Mesodermal cell (in vitro differentiated cells): ENCODE data around the gene ZDHHC17.
"Not testable (repeated sequence)": the region's sequence is repeated elsewhere in the genome, so short reads cannot be mapped to it uniquely, and the experiment has no call there.

ENCODE experiments used
- H3K27ac ChIP-seq: 2 replicates; pipeline ENCODE4 v1.7.0; 2013; ENCODE audit warnings: mild to moderate bottlenecking, low read depth, low read length, moderate library complexity; ENCODE audit not compliant: severe bottlenecking
- H3K36me3 ChIP-seq: 2 replicates; pipeline ENCODE4 v1.7.1; 2013; ENCODE audit warnings: mild to moderate bottlenecking, low read length, moderate library complexity; ENCODE audit not compliant: control insufficient read depth, insufficient read depth
- H3K4me1 ChIP-seq: one replicate; pipeline ENCODE4 v1.7.1; 2013; ENCODE audit warnings: mild to moderate bottlenecking, low read length; ENCODE audit not compliant: insufficient read depth, control insufficient read depth, poor library complexity, severe bottlenecking
- H3K4me3 ChIP-seq: 2 replicates; pipeline ENCODE4 v1.7.0; 2013; ENCODE audit warnings: low read length, control low read depth, mild to moderate bottlenecking; ENCODE audit not compliant: insufficient read depth, poor library complexity, severe bottlenecking; ENCODE audit errors: extremely low read depth
- H3K9me3 ChIP-seq: 2 replicates; pipeline ENCODE4 v1.7.1; 2013; ENCODE audit warnings: mild to moderate bottlenecking, low read length, moderate library complexity; ENCODE audit not compliant: control insufficient read depth
- WGBS, 2 experiments: methylation state at CpG; one replicate each; pipeline ENCODE4 v1.1.5; 2013; ENCODE audit warnings: missing lambda C conversion rate in 2 of 2; ENCODE audit not compliant: insufficient coverage in 2 of 2; 5-methylcytosine and 5-hydroxymethylcytosine counted together

Gene ZDHHC17

GRCh38 chr12:76766161-76766560 lies 2.2 kb downstream of the ZDHHC17 start:
- WGBS, 2 experiments = no CpG with 5 or more reads among the region's 4 CpGs
- no peak overlapping the region for H3K4me3 ChIP-seq

GRCh38 chr12:76768576-76768975 lies 4.7 kb downstream of the ZDHHC17 start:
- Histone ChIP-seq H3K9me3 (no peaks in the 10 kb centered on the region), H3K27ac (no peak overlapping the region), H3K4me1 (peaks cover 7% of the 10 kb centered on the region), H3K36me3 (peaks cover 12% of the 10 kb centered on the region), H3K4me3 (no peak overlapping the region)
- WGBS, 2 experiments = 80 to 100% methylated on average over 1 of the region's 3 CpGs

More at GRCh38 chr12:76766161-76766560, 2.2 kb downstream of the ZDHHC17 start:
- no peaks in the 10 kb centered on the region for H3K9me3 ChIP-seq
- no peak overlapping the region for H3K27ac ChIP-seq
- H3K4me1 ChIP-seq = peaks cover 7% of the 10 kb centered on the region
- peaks cover 12% of the 10 kb centered on the region for H3K36me3 ChIP-seq

- Histone ChIP-seq H3K27ac (no peak overlapping the region), H3K4me1 (no peaks in the 10 kb centered on the region), H3K36me3 (peaks cover 7% of the 10 kb centered on the region), H3K9me3 (no peaks in the 10 kb centered on the region), H3K4me3 (no peak overlapping the region)
- WGBS, 2 experiments = 94 to 96% methylated on average over 4 to 5 of the region's 5 CpGs
Observed at GRCh38 chr12:76777765-76778216, 13.9 kb downstream of the ZDHHC17 start.

GRCh38 chr12:76778364-76778763 lies 14.4 kb downstream of the ZDHHC17 start:
- Histone ChIP-seq H3K36me3 (peaks cover 7% of the 10 kb centered on the region), H3K27ac (no peak overlapping the region), H3K9me3 (no peaks in the 10 kb centered on the region), H3K4me1 (no peaks in the 10 kb centered on the region), H3K4me3 (no peak overlapping the region)
- 82 to 100% methylated on average over 2 to 3 of the region's 5 CpGs for WGBS, 2 experiments

GRCh38 chr12:76779310-76779709 lies 15.4 kb downstream of the ZDHHC17 start:
- H3K4me1 ChIP-seq, H3K9me3 ChIP-seq, H3K4me3 ChIP-seq, H3K27ac ChIP-seq, H3K36me3 ChIP-seq: not testable (repeated sequence)
- WGBS, 2 experiments = 94 to 100% methylated on average over 1 to 2 of the region's 5 CpGs

GRCh38 chr12:76781321-76781720 lies 17.4 kb downstream of the ZDHHC17 start:
- no peak overlapping the region for H3K27ac ChIP-seq
- no peak overlapping the region for H3K4me3 ChIP-seq
- peaks cover 12% of the 10 kb centered on the region for H3K36me3 ChIP-seq
- 78 to 90% methylated on average over 1 to 3 of the region's 3 CpGs for WGBS, 2 experiments
- no peaks in the 10 kb centered on the region for H3K9me3 ChIP-seq
- peaks cover 5% of the 10 kb centered on the region for H3K4me1 ChIP-seq

GRCh38 chr12:76782526-76782925 lies 18.6 kb downstream of the ZDHHC17 start:
- Histone ChIP-seq H3K9me3 (peaks cover 6% of the 10 kb centered on the region), H3K4me1 (peaks cover 5% of the 10 kb centered on the region), H3K27ac (no peak overlapping the region), H3K36me3 (peaks cover 12% of the 10 kb centered on the region), H3K4me3 (no peak overlapping the region)
- WGBS, 2 experiments = 88 to 100% methylated on average over 1 to 2 of the region's 2 CpGs

- Histone ChIP-seq H3K27ac (peak overlapping the region; percentile 18), H3K9me3 (peaks cover 8% of the 10 kb centered on the region)
Observed at GRCh38 chr12:76784600-76785051, 20.7 kb downstream of the ZDHHC17 start.

GRCh38 chr12:76785407-76785806 lies 21.5 kb downstream of the ZDHHC17 start:
- peaks cover 5% of the 10 kb centered on the region for H3K4me1 ChIP-seq
- WGBS, 2 experiments = no CpG with 5 or more reads among the region's 1 CpG
- peaks cover 8% of the 10 kb centered on the region for H3K9me3 ChIP-seq
- H3K27ac ChIP-seq = no peak overlapping the region
- no peak overlapping the region for H3K4me3 ChIP-seq
- H3K36me3 ChIP-seq = peaks cover 12% of the 10 kb centered on the region

More at GRCh38 chr12:76784600-76785051, 20.7 kb downstream of the ZDHHC17 start:
- no peak overlapping the region for H3K4me3 ChIP-seq
- H3K4me1 ChIP-seq = peaks cover 5% of the 10 kb centered on the region
- 97% methylated on average over 3 to 4 of the region's 4 CpGs for WGBS, 2 experiments
- peaks cover 12% of the 10 kb centered on the region for H3K36me3 ChIP-seq

- peaks cover 8% of the 10 kb centered on the region for H3K9me3 ChIP-seq
- no peak overlapping the region for H3K27ac ChIP-seq
- WGBS, 2 experiments = no CpG with 5 or more reads among the region's 3 CpGs
Observed at GRCh38 chr12:76786986-76787385, 23.1 kb downstream of the ZDHHC17 start.

GRCh38 chr12:76787689-76788088 lies 23.8 kb downstream of the ZDHHC17 start:
- 100% methylated on average over 1 of the region's 2 CpGs; no CpG with 5 or more reads in 1 of the 2 experiments for WGBS, 2 experiments
- H3K9me3 ChIP-seq = peaks cover 8% of the 10 kb centered on the region
- H3K4me3 ChIP-seq = no peak overlapping the region
- no peak overlapping the region for H3K27ac ChIP-seq
- H3K4me1 ChIP-seq = peaks cover 5% of the 10 kb centered on the region
- H3K36me3 ChIP-seq = peaks cover 12% of the 10 kb centered on the region

More at GRCh38 chr12:76786986-76787385, 23.1 kb downstream of the ZDHHC17 start:
- Histone ChIP-seq H3K4me3 (no peak overlapping the region), H3K4me1 (peaks cover 5% of the 10 kb centered on the region), H3K36me3 (peaks cover 12% of the 10 kb centered on the region)
